SU-DHL-6 (cell line): ENCODE measurements around the gene LMOD2.

Source experiments
- CTCF ChIP-seq: fragments of 200-600 bp; sonication (generic); IDR thresholded peaks from one replicate; pipeline ENCODE4 v1.5.1; 2017; ENCODE audit warnings: antibody characterized with exemption, mild to moderate bottlenecking, low read length, moderate library complexity; ENCODE audit not compliant: insufficient read depth, poor library complexity, severe bottlenecking
- EZH2phosphoT487 ChIP-seq: fragments of 200-600 bp; sonication (generic), shearing (Covaris generic); conservative IDR thresholded peaks from 2 replicates; pipeline ENCODE4 v1.6.1; 2018; ENCODE audit warnings: mild to moderate bottlenecking, antibody characterized with exemption, low read length, moderate library complexity, mixed read lengths

GRCh38 chr7:123637203-123637602, 18.5 kb upstream of the LMOD2 start:
- TF ChIP-seq CTCF, result no peak
- TF ChIP-seq EZH2phosphoT487, result no peak
